DMS153 treated with DMSO at 0.1 percent for 48 hours (cell line): ENCODE measurements around the gene NUDT2.

Experiments used
- DNase-seq: peaks from one replicate; lab custom pipeline; 2025; ENCODE audit not compliant: unreplicated experiment; lab: John Stamatoyannopoulos, UW

Gene NUDT2

DNA sequence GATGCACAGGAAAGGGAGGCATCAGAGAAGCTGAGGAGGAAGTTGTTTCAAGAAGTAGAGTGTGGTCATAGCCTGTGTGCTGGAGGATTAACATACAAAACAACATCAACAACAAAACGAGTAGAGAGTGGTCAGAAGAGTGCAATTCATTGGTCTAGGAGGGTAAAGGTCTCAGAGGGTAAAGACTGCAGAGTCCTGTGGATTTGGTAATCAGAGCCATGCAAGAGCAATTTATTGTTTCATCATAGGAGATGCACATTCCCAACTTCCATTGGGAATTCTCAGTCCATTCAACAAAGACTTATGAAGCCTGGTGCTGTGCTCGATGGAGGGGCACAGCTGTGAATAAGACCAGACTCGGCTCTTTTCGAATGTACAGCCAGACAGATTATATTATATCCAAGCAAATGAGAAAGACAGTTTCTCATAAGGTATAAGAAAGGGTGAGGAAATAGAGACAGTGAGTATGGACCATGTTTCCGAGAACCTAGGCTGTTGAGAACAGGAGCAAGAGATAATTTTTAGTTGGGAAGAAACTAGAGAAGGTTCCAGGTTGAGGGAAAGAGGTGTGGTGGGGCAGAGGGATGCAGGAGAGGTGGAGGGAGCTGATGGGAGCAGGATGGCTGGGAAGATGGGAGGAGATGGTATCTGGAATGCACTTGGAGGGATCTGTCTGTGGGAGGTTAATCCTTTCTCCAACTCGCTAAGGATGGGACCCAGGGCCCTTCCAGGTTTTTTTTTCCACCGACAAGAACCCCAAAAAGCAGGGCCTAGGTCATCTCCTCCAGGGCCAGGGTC lies 55.2 kb downstream of the NUDT2 start:
- DNase-seq = no peak

DNA sequence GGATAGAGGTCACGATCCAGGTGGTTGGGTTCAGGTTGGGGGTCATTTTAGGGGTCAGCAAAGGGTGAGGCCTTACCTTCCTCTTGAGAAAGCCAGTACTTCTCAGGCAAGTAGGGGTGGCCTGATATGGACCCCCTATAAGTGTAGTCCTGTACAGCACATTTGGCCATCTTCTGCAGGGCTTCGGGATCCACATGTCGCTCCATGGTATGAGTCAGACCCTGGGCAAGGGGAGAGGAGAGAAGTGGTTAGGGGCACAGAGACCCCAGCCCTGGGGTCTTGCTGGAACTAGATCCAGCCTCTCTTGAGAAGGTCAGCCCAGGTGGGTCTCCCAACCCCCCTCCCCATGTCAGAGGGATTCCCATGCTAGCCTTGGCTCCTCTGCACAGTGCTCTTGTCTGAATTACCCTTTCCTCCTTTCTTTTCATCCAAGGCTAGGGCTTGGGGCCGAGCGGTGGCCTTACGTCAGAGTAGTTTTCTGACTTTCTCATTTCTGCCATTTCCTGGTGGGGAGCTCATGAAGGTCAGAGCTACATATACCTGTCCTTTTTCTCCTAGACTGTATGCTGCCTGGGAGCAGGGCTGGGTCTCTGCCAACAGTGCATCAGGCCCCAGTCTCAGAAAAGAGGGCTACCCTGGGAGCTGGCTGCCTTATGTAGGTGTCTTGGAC lies 56.3 kb downstream of the NUDT2 start:
- no peak for DNase-seq

DNA sequence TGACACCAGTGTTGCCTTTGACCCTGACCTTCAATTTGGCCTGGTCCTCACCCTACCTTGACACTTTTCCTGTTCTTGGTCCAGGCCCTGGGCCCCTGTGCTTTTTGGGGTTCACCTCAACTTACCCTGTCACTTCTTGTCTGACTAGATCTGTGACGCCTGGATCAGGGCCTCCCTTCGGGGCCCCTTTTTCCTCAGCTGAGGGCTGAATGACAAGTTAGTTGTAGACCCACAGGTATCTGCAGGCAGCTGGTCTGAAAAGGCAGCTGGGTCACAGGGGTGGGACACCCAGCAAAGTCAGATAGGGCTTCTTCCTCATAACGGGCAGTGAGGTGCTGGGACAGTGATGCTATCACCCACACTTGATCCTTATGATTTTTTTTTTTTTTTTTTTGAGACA lies 57.3 kb downstream of the NUDT2 start:
- no peak for DNase-seq

DNA sequence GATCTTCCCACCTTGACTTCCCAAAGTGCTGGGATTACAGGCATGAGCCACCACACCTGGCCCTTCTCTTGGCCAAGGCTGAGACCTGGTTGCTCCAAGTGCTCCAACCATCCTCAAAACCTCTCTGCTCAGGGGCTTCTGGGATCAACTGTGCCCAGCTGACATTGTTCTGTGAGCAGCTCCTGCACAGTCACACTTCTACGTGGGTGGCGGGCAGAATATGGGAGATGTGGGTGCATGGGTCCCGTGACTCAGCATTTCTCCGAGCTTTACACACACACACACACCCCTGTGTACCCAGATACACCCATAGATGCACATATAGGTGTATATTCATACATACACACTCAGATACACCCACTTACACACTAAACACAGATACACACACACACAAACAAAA lies 57.9 kb downstream of the NUDT2 start:
- DNase-seq = no peak

- no peak for DNase-seq
These were observed 63.1 kb downstream of the NUDT2 start for GRCh38 chr9:34392511-34392910.
